HT-29 (cell line): ENCODE measurements around the gene SKAP2. TPM values are rescaled to one million over a fixed set of nuclear protein-coding genes. Genes with fewer than 3 reads are reported as not detected.

Experiments
- DNase-seq: peaks from one replicate; pipeline ENCODE4 v3.0.0-alpha.2; 2015; ENCODE audit warnings: low spot score
- total RNA-seq: library from RNA; depleted of rRNA; stranded (reverse); fragments of >200 nt; shearing (Covaris generic); gene quantifications from 2 replicates; pipeline ENCODE4 v1.2.3, GENCODE V29; 2014; rRNA removed

SKAP2 gene, protein sequence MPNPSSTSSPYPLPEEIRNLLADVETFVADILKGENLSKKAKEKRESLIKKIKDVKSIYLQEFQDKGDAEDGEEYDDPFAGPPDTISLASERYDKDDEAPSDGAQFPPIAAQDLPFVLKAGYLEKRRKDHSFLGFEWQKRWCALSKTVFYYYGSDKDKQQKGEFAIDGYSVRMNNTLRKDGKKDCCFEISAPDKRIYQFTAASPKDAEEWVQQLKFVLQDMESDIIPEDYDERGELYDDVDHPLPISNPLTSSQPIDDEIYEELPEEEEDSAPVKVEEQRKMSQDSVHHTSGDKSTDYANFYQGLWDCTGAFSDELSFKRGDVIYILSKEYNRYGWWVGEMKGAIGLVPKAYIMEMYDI
- total RNA-seq: 12.3 and 16.3 TPM in 2 replicates

DNA sequence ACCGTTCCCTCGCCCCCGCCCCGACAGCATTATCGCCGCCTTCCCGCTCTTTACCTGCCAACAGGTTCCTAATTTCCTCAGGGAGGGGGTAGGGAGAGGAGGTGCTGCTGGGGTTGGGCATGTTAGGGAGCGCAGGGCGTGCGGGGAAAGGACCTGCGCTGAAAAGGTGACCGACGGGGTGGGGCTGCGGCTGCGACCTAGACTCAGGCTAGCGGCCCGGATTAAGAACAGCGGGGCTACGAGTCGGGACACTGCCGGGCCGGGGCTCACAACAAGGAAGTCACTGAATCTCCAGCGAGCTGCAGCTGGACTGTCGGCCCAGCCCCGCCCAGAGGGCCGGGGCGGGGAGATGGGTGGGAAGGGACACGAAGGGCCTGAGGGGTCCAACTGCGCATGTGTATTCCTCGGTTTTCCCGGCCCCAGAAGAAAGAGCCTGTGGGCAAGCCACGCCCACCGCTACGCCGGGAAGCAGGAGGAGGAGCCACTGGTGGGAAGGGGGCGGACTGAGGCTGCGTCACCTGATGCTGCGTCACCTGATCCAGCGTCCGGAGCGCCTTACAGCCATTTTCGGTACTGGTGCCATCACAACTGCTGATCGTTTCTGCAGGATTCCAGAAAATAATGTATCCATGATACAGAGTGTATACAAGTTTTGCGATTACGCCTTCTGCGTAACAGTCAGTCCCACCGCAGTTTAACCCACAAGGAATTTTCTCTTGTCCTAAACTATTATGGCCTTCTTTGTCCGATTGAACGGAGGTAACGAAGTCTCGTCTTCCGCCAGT is at the start of gene SKAP2:
TSS of gene SKAP2 (minus strand) at position 282 of the 785 bp plus-strand sequence. CDS start at position 121, 161 bp downstream.
- peak; percentile 100 for DNase-seq

DNA sequence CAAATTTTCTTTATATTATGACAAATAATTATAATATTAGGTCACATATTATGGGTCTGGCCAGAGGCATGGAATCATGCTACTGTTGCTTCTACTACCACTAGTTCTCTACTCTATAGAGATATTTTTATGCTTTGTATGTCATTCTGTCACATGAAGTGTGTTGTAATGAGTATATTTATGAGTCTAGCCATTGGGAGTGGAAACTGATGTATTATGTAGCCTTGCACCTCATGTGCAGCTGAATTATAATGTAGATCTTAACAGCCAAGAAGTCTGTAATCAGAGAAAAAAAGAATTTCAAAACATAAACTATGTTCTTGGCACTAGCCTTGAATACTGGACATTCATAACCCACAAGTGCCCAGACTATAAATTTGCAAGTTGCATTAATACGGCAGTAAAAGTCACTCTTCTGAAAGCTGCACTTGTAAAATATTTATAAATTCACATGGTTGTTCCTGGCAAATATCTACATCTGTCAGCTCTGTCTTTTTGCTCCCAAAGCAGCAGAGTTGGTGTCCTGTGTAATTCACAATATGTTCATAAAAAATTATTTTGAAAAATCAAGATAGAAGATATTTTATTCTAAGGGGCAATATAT is 48.6 kb upstream of the SKAP2 start:
- no peak for DNase-seq

DNA sequence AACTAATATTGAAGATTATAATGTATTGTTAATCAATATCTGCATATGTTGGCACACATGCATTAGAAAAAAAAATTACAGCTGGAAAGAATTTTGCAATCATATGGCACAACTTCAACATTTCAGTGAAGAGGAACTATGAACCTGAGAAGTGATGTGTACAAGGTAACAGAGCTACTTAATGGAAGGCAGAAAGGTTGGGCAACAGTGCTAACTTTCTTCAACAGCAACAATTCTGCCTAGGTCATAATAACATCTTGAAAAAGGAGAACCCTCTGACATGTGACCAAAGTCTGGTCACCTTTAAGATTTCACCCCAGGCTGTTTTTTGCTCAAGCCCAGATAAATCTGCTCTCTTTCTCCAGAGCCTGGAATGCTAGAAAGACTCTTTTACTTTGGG is 47.9 kb upstream of the SKAP2 start:
- DNase-seq: no peak

DNA sequence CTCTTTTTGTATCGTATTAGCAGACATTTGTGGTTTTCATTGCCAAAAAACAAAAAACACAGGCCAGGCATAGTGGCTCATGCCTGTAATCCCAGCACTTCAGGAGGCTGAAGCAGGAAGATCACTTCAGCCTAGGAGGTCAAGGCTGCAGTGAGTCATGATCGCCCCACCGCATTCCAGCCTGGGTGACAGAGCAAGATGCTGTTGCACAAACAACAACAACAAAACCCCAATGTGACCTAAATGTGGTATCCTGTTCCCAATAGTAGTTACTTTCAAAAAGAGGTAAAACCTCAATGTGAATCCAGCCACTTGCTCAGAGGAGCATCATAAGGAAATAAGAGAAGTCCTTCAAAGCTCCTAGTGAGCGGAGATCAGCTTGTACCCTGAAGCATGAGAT is 45.8 kb upstream of the SKAP2 start:
- peak; percentile 60 for DNase-seq

DNA sequence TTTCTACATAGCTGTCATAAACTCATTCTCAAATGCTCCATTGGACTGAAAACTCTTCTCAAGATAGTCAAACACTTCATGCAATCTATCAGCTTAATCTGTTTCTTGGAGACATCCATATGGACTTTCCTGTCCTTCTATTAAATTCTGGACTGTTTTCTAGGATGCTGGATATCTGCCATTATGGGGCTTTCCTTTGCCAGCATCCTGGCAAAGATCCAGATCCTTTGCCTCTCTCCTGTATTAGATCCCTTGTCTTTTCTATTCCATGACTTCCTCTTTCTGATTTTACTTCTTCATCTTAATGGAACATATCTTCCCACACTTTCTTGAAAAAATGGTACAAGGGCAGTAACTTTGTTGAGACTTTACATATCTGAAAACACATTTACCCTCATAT is 35.9 kb upstream of the SKAP2 start:
- no peak for DNase-seq

DNA sequence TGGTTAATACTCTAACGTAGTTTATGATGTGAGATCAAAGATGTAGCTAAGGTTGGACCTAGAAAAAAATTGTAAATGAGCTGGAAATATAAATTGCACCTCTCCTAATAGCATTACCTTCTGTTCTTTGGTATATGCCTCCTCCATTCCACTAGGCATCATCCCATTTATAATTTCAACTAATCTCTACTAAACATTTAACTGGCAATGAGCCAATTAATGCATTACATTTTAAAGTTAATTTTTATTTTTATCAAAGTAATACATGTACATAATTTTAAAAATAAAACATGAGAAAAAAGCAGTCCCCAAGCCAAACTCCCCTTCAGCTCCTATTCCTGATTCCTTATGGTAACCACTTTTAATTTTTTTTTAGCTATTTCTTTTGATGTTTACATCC is 35.1 kb upstream of the SKAP2 start:
- no peak for DNase-seq

DNA sequence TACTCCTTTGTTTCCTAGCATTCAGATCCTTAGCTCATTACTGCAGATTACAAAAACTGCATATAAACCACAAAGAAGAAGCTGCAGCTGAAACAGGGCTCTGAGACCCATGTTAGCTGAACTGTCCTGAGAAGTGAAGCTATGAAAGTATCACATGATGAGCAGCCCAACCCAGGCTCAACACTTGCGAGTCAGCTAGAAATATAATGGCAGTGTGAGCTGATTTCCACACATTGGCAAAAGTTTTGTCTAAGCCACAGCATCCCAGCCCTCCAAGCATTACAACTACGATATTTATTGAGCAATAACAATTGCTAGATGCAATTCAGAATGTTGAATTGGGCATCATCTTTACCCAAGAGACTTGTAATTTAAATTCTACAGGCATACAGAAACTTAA is 34.5 kb upstream of the SKAP2 start:
- no peak for DNase-seq

DNA sequence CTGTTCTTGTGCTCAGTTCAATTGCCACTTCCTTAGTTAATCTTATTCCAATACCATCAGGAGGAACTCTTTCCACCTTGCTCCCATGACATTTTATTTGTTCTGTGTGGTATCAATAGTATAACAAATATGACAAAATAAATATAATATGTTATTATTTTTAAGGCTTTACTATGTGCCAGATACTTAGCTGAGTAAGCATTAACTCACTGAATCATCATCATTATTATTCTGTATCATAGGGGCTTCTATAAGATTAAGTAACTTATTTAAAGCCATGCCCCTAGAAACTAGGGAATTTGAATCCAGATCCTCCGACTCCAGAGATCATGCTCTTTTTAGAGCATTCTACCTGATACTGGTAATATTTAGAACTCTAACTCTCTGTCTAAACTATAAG is 33.5 kb upstream of the SKAP2 start:
- DNase-seq: no peak

DNA sequence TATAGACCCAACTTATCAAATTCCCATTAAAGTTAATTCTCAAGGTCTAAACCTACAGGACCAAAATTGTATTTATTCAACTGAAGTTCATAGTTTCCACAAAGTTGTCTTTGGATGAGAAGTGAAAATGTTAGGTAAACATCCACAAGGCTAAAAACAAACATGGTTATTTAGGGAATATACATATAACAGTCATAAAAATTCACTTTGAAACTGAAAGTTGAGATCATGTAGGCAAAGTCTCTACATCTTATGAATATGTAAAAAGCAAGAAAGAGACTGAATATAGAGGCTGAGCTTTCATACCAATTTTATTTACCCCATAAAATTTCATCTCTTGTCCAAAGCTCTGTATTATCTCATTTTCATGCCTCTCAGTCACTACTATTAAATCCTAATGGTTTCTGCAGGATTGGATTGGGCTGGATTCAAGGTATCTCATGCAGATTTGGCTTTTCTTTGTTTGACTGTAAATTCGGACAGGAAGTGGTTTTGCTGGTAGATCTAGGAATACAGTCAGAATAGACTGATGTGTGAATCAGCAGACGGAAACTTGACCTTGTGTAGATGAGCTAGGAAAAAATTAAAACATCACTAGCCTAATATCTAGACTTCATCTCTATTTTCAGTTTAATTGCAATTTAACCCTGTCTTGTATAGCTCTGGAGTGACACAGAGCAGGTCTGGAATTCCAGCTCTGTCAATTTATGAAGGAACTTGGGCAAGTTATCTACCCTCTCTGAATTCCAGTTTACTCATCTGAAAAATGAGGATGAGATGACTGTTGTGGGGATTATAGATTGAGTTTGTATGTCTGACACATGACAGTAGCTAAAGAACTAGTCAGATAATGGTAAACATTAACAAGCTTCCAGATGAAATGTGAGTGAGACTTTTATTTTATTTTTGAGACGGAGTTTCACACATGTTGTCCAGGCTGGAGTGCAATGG is 27.3 kb upstream of the SKAP2 start:
- no peak for DNase-seq

DNA sequence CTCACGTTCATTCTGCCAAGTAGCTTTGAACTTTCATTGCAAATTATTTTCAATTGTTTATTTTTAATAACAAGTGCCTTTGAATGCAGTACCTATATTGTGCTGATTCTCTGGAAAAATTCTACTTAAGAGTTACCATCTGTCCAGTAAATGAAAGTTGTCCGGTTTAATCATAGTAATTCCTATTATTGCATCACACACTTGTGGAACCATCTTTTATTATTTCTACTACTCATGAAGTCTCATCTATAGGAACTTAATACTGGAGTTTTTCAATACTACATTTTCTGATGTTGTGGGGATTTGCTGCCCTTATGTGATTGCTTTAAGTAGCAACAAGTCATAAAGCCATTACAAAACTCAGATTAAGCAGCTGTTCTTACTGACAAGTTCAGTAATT is 16.5 kb upstream of the SKAP2 start:
- no peak for DNase-seq

DNA sequence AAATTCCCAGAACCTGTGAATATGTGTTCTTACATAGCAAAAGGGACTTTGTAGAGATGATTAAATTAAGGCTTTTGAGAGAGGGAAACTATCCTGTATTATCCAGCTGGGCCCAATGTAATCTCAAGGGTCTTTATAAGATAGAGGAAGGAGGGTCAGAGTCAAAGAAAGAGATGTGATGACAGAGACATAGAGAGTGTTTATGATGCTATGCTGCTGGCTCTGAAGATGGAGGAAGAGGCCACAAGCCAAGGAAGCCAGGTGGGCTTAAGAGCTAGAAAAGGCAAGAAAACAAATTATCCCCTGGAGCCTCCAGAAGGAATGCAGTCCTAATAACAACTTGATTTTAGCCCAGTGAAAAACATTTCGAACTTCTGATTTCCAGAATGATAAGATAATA is 15.3 kb upstream of the SKAP2 start:
- DNase-seq: no peak

DNA sequence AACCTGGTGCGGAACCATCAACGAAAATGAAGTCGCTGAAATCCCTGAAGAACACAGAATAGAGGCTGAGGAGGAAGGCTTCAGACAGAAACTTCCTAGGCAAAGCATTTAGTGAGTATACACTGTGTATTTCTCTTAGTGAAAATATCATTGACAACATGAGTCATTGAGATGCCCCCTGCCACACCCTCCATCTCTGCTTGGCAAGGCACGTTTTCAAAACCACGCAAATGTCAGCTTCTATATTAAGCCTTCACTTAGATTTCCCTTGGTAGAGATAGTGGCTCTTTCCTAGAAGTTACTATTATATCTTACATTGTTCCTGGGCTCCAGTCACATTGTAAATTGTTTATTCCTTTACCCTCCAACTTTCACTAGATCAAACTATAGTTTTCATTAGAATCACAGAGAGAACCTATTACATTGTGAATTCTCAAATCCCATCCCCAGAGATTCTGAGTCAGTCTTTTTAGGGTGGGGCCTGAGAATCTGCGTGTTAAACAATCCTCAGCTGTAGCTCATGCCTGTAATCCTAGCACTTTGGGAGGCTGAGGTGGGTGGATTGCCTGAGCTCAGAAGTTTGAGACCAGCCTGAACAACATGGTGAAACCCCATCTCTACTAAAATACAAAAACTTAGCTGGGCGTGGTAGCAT is 4.6 kb upstream of the SKAP2 start:
- DNase-seq: no peak

DNA sequence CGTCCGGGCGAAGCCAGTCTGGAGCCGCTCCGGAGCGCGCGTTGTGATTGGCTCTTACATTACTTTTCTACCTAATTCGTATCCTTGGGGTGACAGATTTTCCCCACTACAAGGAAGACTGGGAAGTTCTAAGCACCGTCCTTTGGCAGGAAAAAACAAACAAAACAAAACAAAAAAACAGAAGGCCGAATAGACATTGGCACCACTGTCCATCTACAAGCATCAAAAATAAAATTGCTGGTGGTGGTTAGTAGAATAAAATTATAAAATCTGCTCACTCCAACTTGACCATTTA is 651 bp upstream of the SKAP2 start:
- DNase-seq: no peak

DNA sequence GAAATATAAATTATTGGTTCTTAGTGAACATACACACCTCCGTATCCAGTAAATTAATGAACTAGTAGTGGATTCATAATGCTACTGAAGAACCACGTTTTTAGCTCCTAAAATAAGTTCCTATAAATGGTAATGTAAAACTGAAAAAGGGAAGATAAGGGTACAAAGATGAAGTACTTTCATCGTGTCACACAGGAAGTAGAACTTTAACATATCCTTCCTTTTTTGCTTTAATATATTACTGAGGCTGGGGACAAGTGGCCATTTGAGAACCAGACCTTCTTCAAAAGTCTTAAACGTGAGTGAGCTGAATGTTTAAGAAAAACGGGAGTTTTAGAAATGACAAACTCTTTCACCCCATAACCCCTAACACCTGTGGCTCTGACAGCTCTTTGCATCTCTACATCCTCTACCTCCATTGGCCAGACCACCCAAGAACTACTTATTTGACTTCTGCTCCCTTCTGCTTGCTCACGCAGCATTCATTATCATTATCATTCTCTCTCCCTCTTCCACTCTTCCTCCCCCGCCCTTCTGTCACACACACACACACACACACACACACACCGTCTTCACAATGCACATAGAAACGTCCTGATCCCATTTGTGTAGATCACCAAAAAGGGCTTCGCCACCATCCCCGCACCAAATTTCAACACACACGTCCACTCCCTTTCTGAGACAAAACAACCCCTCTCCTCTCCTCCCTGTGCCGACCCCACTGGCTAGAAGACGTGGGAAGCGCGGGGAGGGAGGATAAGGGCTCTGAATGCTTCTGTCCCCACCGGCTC is 677 bp downstream of the SKAP2 start:
- peak; percentile 81 for DNase-seq

DNA sequence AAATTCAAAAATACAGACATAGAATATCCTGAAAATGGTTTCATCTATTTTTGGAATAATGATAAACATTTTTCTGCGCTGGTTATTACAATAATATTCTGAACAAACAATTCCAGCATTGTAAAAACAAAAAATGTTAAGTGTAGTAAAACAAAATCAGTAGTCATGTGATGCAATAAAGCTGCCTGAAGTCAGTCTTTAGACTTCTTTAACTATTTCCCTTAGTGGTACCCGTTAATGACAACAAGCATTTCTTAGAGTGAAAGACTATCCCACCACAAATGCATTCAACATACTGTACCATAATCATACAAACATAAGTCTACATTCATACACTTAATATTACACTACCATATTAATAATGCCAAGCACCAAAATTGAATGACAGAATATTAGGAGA is 1.6 kb downstream of the SKAP2 start:
- peak; percentile 49 for DNase-seq

DNA sequence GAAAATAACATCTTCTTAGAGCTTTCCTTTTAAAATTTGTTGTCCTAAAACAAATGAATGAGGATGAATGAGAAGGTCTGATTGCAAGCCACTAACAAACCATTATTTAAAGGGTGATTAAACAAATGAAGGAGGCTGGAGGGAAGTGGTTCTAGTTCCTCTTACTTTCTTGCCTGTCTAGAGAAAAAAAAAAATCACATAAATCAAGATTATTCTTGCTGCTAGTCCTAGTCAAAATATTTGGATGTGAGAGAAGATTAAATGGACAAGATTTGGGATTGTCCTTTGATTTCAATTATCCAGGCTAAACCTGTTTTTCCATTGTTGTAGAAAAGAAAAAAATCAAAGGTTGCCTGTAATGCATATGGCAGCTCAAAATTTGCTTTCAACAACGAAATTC is 3.3 kb downstream of the SKAP2 start:
- no peak for DNase-seq

DNA sequence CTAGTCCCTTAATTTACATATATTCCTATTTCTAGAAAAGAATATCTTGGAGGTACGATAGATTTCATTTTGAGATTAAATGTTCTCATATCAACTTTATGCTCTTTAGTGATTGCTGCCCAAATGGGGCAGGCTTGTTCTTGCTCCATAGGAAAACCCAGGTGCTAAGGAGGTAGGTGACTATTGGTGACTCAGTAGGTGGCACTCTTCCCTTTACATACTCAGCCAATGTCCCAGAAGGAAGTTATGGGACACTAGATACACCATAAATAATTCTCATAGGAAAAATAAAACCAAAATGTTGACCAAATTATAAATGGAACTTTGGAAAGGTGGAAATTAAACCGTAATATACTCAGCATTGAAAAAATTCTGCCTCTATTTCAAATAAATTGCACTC is 4.0 kb downstream of the SKAP2 start:
- peak; percentile 86 for DNase-seq

DNA sequence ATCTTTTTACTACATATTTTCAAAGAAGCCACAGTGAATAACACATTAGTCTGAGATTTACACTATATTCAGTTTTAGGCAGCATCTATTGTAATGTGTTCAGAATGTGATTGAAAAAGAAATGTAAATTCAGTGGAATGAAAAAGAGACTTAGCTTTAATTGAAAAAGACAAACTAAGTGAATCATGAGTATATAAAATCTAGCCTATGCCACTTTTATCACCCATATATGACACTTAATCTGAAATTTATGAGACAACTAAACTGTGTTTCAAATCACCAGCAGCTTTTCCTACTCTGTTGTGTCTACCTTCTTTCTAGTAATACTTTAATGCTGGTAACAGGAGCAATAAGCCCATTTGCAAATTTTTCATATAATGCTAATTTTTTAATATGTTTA is 4.7 kb downstream of the SKAP2 start:
- peak; percentile 10 for DNase-seq

DNA sequence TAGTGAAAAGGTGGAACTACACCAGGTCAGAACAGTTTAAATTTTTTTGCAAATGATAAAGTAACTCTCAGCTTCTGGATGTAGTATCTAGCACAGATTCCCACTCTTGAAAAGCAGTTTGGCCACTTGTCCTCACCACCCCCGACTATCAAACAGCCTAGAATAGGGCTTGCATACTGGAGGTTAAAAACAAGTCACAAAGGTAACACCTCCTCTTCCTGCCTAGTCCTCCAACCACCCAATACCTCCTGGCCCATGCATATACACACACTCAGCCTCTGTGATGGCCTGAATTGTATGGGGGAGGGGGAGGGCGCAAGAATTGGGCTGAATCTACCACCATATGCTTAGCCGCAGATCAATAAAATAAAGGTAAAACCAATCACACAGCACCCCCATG is 5.7 kb downstream of the SKAP2 start:
- DNase-seq: no peak

DNA sequence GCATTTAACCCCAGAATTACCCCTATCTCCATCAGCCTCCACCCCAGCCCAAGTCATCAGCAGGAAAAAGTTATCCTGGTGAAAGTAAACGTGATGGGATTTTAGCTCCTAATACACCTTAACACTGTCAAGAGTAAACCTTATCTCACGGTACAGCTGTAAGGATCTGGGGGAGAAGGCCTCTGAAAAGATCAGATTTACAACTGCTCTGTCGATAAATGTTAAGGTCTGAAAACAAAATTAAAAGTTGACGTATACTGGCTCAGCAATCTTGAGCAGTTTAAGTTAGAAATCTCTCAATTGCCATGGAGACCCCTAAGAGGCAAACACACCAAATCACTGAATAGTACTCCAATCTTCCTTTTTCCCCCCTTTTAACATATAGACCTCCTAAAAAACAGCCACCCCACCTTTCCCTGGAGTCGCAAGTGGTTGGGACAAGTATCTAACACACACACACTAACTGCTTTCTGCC is 6.1 kb downstream of the SKAP2 start:
- DNase-seq: no peak
